HG02852 (cell line): ENCODE data around the gene PPP2R2B.
"Not testable (repeated sequence)": the region's sequence is repeated elsewhere in the genome, so short reads cannot be mapped to it uniquely, and the experiment has no call there.

Source experiments
- ATAC-seq: cut with Tn5 transposase; IDR thresholded peaks from one replicate; pipeline ENCODE4 v1.9.1; 2021; ENCODE audit warnings: mild to moderate bottlenecking, moderate library complexity; ENCODE audit not compliant: unreplicated experiment

The PPP2R2B gene

GRCh38 chr5:146748533-146748932 lies 130.0 kb downstream of the PPP2R2B start:
- ATAC-seq: no peak

DNA sequence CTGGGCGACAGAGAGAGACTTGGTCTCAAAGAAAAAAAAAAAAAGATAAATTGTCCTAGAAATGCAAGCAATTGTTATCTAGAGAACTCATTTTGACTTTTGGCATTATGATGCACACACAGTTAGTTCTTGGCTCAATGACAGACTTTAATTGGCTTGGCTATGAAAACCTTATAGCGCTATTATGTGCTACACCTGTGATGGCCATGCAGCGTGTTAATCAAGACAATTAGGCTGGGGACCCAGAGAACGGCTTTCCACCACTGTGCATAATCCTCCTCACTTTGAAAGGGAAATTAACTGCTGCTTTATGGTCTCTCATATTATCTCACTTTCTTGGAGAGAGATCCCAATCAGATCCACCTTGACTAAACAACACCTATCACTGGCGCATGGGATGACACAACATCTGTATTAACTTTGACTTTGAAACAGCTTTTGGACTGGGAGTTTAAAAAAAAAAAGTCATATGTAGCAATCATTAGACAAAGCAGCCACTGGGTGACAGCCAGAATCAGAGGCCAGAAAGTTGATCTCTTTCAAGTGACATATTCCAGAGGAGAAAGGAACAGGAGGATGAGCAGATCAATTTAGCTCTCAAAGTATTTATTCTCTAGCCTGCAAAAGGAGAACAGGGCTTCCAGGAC lies 132.5 kb downstream of the PPP2R2B start:
- no peak for ATAC-seq

DNA sequence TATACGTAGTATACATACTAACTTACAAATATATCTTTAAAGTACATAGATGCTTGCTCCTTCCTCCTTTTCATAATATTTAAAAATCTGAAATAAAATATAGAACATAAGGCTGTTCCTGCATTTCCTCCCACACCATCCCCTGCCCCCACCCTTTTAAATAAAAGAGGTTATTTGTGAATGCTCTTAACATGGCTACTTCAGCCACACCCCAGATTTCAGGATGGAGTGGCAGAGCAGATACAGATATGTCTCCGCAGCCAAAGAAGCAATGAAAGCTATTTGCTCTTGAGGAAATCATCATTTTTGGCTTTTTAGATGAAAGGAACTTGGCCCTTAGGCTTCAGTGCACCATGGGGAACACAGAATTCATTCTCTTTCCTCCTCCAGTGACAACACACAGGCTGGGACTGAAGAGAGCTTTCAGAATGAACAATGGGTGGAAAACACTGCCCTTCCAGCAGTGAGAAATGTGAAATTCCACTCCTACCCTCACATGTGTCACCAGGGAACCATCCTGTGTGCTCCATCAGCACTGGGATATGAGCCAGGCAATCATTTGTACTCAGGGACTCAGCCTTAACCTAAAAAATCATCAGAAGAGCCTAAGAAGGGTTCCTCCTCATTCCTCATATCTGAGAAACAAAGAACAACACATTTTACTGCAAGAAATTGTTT lies 134.3 kb downstream of the PPP2R2B start:
- ATAC-seq: no peak

- ATAC-seq: no peak
Measured at GRCh38 chr5:146734936-146735577, 143.5 kb downstream of the PPP2R2B start.

GRCh38 chr5:146732962-146733361 lies 145.6 kb downstream of the PPP2R2B start:
- ATAC-seq: no peak

- no peak for ATAC-seq
Measured at GRCh38 chr5:146731909-146732659, 146.5 kb downstream of the PPP2R2B start.

DNA sequence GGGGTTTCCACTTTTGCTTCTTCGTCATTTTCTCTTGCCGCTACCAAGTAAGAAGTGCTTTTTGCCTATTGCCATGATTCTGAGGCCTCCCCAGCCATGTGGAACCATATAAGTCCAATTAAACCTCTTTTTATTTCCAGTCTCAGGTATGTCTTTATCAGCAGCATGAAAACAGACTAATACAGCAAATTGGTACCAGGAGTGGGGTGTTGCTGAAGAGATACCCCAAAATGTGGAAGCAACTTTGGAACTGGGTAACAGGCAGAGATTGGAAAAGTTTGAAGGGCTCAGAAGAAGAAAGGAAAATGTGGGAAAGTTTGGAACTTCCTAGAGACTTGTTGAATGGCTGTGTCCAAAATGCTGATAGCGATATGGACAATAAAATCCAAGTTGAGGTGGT lies 149.8 kb downstream of the PPP2R2B start:
- ATAC-seq: not testable (repeated sequence)

GRCh38 chr5:146726891-146727290 lies 151.7 kb downstream of the PPP2R2B start:
- no peak for ATAC-seq

- no peak for ATAC-seq
Measured at GRCh38 chr5:146726020-146726419, 152.5 kb downstream of the PPP2R2B start.

DNA sequence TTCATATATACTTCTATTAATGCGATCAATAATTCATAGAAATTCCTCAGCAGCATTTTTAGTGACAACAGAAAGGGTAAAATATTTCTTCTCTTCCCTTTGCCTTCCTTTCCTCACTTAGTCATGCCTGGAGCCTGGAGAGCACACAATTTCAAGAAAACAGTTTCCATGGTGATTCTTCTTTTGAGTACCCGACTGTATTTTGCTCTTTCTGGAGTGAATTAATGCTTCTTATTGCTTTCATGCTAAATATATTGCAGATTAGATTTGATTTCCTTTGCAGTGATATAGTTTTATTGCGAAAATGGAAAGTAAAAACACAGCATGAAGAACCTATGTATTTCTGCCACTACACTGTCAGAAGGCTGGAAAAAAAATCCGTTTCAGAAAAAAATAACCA lies 153.5 kb downstream of the PPP2R2B start:
- ATAC-seq: no peak

DNA sequence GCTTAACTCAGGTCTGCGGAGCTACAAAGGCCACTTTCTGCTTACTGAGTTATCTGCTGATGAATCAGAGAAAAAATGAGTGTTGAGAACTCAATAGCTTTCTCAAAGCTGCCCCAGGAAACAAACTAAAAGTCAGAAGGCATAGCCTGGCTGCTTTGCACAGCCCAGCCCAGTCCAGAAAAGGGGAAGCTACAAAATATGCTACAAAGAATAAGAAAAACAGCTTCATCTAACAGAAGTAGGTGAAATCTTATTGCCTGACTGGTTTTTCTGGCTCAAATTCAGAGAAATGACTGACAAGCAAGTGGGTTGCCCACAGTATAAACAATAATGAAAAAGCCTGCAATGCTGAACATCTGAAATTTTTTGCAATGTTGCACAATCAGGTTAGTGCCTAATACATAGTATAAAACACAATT lies 156.2 kb downstream of the PPP2R2B start:
- ATAC-seq: no peak

- ATAC-seq: no peak
Measured at GRCh38 chr5:146721073-146721815, 157.3 kb downstream of the PPP2R2B start.

DNA sequence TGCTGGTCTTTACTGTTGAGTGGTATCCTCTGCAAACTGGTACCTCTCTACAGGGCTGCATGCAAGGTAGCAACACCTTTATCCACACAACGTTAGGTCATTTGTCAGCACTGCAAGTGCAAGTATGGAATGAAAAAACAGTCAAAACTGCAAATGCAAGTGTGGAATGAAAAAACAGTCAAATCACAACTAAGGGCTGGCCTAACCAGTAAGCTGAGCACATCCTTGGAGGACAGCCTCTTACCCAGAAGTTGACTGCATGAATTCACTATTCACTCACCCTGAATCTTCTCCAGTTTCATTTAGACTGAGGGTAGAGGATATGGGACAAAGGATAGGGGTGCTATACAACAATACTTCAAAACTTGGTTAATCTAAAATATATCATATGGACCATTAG lies 158.4 kb downstream of the PPP2R2B start:
- ATAC-seq: no peak

DNA sequence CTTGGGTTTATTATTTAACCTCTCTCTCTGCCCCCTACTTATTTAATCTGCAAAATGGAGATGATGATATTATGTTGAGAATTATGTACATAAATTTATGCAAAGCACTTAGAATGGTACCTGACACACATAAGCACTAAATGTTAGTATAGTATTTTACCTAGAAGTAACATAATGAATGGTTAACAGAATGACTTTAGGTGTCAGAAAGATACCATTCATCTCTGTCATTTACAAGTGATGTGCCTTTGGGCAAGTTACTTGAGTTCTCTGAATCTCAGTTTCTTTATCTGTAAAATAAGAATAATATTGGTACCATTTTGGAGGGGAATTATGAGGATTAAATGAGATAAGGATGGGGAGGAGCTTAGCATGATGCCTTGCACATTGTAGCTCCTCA lies 159.4 kb downstream of the PPP2R2B start:
- no peak for ATAC-seq

DNA sequence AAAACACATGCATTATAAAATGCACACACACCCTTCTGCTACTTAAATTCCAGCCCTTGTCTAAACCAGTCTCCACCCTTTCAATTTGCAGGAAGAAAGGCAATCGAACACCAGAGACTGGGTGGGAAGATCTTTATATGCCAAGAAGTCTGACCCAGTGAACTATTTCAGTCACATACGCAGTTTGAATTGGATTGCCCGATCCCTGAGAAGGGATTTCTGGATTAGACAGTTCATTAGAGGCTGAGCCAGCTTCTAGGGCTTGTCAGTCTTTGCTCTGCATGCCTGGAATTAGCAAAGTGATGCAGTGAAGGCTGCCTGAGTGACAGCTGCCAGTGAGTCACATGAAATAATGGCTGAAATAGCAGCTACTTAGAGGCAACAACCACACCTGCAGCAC lies 159.9 kb downstream of the PPP2R2B start:
- ATAC-seq: no peak

- no peak for ATAC-seq
Measured at GRCh38 chr5:146717951-146718350, 160.6 kb downstream of the PPP2R2B start.

GRCh38 chr5:146716636-146717035 lies 161.9 kb downstream of the PPP2R2B start:
- ATAC-seq: no peak

GRCh38 chr5:146710348-146710747 lies 168.2 kb downstream of the PPP2R2B start:
- ATAC-seq: no peak

GRCh38 chr5:146707316-146707715 lies 171.2 kb downstream of the PPP2R2B start:
- ATAC-seq: no peak

GRCh38 chr5:146706321-146706972 lies 172.1 kb downstream of the PPP2R2B start:
- no peak for ATAC-seq
